Measurements from ENCODE around the gene VIP.

- TF ChIP-seq CTCF (conservative IDR thresholded peaks at IDR 0.05 in 1 of 2, IDR thresholded peaks at IDR 0.05 in 1 of 2; ENCODE audit: extremely low read depth in 1 of 2, insufficient read depth in 1 of 2, low read depth in 1 of 2, low read length in 2 of 2) (no peak), EZH2 (IDR thresholded peaks at IDR 0.05; ENCODE audit: borderline replicate concordance, low read length) (no peak)
Observed at GRCh38 chr6:152726313-152726712, 24.3 kb upstream of the VIP start.

Measured in mammary epithelial cell (primary cell).